ENCODE measurements around the gene ZNF512.
A peak's percentile ranks its signal among the peaks of the same experiment; 100 is the strongest.
"Not testable (repeated sequence)": the region's sequence is repeated elsewhere in the genome, so short reads cannot be mapped to it uniquely, and the experiment has no call there.

Gene ZNF512

GRCh38 chr2:27584597-27584996 is 1.8 kb downstream of the ZNF512 start:
- no peak for DNase-seq

- DNase-seq = no peak
These were observed 4.2 kb downstream of the ZNF512 start for GRCh38 chr2:27587025-27587424.

DNA sequence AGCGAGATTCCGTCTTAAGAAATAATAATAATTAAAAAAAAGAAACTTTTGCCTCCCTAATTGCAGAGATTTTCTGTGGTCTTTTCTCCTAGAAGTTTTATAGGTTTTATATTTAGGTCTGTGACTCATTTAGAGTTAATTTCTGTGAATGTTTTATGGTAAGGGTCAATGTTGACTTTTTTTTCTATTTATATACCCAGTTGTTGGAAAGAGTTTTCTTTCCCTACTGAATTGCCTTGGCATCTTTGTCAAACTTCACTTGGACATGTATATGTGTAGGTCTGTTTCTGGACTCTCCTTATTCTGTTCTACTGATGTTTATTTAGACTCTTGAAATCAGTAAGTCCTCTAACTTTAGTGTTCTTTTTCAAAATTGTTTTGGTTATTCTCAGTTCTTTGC is 5.5 kb downstream of the ZNF512 start:
- no peak for DNase-seq

- DNase-seq = no peak
These were observed 8.9 kb downstream of the ZNF512 start for GRCh38 chr2:27591745-27592144.

DNA sequence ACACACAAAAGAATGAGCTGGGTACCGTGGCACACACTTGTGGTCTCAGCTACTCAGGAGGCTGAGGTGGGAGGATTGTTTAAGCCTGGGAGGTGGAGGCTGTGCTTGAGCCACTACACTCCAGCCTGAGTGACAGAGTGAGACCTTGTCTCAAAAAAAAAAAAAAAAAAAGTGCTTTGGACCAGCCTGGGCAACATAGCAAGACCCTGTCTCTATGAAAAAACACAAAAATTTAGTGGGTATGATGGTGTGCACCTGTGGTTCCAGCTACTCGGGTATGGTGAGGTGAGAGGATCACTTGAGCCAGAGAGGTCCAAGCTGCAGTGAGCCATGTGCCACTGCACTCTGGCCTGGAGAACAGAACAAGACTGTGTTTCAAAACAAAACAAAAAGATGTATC is 10.4 kb downstream of the ZNF512 start:
- DNase-seq = no peak

DNA sequence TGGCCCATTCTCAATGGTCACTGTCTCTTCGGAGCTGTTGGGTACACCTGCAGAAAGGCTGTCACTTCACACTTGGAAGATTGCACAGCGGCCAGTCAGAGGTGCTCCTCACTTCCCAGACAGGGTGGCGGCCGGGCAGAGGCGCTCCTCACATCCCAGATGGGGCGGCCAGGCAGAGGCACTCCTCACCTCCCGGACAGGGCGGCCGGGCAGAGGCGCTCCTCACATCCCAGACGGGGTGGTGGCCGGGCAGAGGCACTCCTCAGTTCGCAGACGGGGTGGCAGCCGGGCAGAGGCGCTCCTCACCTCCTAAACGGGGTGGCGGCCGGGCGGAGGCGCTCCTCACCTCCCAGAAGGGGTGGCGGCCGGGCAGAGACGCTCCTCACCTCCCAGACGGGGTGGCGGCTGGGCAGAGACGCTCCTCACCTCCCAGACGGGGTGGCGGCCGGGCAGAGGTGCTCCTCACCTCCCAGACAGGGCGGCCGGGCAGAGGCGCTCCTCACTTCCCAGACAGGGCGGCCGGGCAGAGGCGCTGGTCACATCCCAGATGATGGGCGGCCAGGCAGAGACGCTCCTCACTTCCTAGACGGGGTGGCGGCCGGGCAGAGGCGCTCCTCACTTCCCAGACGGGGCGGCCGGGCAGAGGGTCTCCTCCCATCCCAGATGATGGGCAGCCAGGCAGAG is 11.3 kb downstream of the ZNF512 start:
- DNase-seq = not testable (repeated sequence)

DNA sequence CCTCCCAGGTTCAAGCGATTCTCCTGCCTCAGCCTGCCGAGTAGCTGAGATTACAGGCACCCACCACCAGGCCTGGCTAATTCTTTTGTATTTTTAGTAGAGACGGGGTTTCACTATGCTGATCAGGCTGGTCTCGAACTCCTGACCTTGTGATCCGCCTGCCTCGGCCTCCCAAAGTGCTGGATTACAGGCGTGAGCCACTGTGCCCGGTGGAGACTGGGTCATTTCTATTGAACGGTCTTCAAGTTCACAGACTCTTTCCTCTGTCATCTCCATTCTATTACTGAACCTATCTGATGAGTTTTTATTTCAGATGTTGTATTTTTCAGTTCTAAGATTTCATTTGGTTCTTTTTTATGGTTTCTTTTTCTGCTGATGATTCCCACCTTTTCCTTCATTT is 12.6 kb downstream of the ZNF512 start:
- not testable (repeated sequence) for DNase-seq

DNA sequence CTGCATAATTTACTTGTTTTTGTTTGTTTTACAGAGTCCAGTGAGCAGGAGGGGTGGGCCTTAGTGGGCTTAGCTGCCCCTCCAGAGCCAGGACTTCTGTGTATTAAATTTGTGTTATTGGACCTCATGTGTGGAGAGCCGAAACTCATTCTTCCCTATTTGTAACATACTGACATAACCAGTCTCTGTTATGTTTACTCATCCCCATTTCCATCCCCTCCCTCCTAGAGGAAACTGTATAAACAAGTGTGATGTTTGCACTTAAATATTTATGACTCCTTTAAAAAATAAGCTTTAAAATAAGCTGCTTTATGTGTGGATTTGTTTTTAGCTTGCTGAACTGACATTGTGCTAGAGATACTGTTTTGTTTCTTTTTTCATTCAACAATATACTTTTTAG is 13.8 kb downstream of the ZNF512 start:
- DNase-seq = no peak

DNA sequence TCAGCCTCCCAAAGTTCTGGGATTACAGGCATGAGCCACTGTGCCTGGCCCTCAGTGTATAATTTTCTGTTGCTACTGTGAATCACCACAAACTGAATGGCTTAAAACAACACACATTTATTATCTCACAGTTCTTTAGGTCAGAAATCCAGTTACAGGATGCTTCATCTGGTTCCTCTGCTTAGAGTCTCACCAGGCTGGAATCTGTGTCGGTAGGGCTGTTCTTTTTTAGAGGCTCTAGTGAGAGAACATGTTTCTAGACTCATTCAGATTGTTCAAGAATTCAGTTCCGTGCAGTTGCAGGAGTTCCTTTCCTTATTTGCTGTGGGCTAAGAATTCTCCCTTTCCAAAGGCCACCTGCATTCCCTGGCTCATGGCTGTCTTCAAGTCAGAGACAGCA is 23.8 kb downstream of the ZNF512 start:
- DNase-seq = no peak

GRCh38 chr2:27613985-27614384 is 31.1 kb downstream of the ZNF512 start:
- DNase-seq = no peak

DNA sequence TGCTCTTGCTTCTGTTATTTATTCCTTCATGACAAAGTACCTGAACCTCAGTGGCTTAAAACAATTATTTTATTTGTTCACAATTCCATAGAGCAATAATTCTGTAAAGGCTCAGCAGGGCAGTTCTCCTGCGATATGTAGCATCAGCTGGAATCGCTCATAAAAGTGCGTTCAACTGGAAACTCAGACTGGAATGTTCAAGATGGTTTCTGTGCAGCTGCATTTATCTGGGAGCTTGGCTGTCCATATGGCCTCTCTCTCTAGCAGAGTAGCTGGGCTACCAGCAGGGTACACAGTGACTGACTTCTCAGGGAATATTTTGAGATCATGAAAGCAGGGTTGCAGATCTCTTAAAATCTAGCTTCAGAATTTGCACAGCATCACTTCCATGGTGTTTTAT is 32.5 kb downstream of the ZNF512 start:
- DNase-seq = no peak

GRCh38 chr2:27621524-27621923 is 38.7 kb downstream of the ZNF512 start:
- DNase-seq = no peak

- DNase-seq = no peak
These were observed 40.1 kb downstream of the ZNF512 start for GRCh38 chr2:27622921-27623384.

- DNase-seq = no peak
These were observed 42.1 kb downstream of the ZNF512 start for GRCh38 chr2:27624943-27625342.

DNA sequence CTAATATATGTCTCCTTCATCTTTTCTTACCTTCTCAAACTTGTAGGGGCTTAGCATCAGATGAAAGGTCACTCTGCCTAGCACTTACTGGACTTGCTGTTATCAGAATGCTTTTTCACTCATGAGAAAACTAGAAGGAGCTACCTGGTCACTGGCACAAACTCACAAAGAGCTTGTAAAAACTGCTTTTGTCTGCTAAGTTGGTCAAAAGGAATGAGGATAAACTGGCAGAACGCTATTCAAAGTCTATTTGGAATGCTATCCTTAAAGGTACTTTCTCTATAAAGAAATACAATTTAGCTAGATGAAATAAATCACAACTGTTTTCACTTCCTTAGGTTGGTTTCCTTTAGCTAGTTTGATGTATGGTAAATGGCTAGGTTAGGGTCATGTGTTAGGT is 43.5 kb downstream of the ZNF512 start:
- not testable (repeated sequence) for DNase-seq

DNA sequence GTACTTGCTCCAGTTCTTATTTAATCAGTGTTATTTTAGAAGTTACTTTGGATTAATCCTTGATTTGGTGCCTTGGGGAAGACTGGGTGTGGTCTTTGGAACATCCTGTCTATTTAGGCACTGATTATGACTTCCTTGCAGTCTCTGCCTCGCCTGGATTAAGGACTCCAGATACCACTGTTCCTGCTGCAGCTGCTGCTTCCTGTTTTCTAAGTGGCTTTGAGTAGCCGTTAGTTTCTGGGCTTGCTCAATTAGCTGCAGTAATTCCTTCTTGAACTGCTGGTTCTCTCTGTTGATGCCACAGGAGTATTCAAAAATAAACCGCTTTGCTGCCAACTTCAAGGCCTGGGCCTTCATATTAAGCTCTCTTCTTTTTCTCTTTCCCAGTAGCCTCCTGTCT is 44.1 kb downstream of the ZNF512 start:
- not testable (repeated sequence) for DNase-seq

- DNase-seq = peak in 1 of 5 donors; percentile 7
These were observed 45.3 kb downstream of the ZNF512 start for GRCh38 chr2:27627963-27628766.

DNA sequence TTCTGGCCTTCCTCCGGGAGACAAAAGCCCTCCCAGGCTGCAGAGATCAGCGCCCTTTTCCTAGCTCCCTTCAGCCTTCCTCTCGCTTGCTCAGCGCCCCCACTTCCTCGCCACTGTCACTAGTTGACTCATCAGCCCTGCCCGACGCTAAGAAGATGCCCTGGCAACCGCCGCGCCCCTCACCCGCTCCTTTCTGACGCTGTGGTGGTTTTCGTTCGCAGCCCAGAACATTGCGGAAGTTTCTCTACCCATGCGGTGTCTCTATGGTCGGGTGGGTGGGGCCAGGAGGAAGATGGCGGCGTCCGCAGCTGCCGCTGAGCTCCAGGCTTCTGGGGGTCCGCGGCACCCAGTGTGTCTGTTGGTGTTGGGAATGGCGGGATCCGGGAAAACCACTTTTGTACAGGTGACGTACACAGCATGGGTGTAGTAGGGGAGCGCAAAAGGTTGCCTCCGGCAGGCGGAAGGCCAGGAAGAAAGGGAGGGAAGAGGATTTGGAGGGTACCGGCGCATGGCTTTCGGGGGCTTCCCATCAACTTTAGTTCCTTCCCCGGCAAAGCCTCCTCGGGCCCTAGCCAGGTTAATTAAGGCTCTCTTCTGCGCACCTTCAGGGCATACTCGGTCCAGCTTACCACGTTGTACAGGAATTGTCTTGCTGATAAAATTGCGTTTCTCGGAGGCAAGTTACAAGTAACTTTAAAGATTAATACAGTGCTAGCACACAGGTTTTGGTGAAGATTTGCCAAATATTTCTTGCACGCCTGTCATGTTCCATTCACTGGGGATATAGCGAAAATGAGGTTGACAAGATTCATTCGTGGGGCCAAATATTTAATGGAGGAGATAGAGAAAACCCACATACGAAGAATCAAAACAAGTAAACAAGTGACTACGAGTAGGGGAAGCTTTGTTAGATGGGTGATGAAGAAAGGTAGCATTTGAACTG is 46.2 kb downstream of the ZNF512 start, which contains the start of the genes CCDC121 and GPN1:
TSS of gene CCDC121 (minus strand) at position 246 of the 943 bp plus-strand sequence. CDS start 1,213 bp downstream, outside the sequence.
TSS of gene GPN1 (plus strand) at position 284 of the 943 bp plus-strand sequence. CDS start at position 293, 9 bp downstream.
- DNase-seq = peak; percentile 84 to 96 (median 91)

DNA sequence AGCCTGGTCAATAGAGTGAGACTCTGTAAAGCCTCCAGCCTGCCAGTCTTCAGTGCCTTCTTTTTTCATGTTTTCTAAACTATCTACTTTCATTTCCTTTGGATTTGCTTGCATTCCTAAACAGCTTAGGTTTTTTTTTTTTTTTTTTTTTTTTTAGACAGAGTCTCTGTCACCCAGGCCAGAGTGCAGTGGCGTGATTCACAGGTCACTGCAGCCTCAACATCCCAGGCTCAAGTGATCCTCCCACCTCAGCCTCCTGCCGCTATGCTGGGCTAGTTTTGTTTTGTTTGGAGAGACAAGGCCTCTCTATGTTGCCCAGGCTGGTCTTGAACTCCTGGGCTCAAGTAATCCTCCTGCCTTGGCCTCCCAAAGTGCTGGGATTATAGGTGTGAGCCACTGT is 47.4 kb downstream of the ZNF512 start:
- not testable (repeated sequence) for DNase-seq

GRCh38 chr2:27634291-27634690 is 51.4 kb downstream of the ZNF512 start:
- no peak for DNase-seq

- DNase-seq = no peak
These were observed 53.9 kb downstream of the ZNF512 start for GRCh38 chr2:27636766-27637165.

GRCh38 chr2:27638037-27638637 is 55.3 kb downstream of the ZNF512 start:
- peak in 1 of 5 donors; percentile 62 for DNase-seq

Data from T-helper 1 cell (primary cell).